RWPE1 (cell line): ENCODE data around the gene NFATC1.

Source experiments
- CTCF ChIA-PET: fragments of 350-600 bp; sonication (Branson Sonifier 250); formaldehyde crosslinking; extraction: SDS; loops from one replicate; lab custom pipeline; 2021; lab: Yijun Ruan, JAX
- POLR2A ChIA-PET: fragments of 400-600 bp; formaldehyde crosslinking; extraction: SDS; loops from one replicate; lab custom pipeline; 2020; ENCODE audit warnings: antibody characterized with exemption; ENCODE audit not compliant: low non-redundant PET; lab: Yijun Ruan, JAX
- DNase-seq: peaks from one replicate; pipeline ENCODE4 v3.0.0; 2012; ENCODE audit warnings: low spot score
- H3K27ac ChIP-seq: fragments of 450-650 bp; 2 replicates; pipeline ENCODE4 v1.5.1; 2017
- TF ChIP-seq, protein P1 (sequence below): fragments of 450-650 bp; conservative IDR thresholded peaks from 2 replicates; pipeline ENCODE4 v1.5.1; 2017; ENCODE audit warnings: low read depth, mild to moderate bottlenecking

Gene NFATC1

DNA sequence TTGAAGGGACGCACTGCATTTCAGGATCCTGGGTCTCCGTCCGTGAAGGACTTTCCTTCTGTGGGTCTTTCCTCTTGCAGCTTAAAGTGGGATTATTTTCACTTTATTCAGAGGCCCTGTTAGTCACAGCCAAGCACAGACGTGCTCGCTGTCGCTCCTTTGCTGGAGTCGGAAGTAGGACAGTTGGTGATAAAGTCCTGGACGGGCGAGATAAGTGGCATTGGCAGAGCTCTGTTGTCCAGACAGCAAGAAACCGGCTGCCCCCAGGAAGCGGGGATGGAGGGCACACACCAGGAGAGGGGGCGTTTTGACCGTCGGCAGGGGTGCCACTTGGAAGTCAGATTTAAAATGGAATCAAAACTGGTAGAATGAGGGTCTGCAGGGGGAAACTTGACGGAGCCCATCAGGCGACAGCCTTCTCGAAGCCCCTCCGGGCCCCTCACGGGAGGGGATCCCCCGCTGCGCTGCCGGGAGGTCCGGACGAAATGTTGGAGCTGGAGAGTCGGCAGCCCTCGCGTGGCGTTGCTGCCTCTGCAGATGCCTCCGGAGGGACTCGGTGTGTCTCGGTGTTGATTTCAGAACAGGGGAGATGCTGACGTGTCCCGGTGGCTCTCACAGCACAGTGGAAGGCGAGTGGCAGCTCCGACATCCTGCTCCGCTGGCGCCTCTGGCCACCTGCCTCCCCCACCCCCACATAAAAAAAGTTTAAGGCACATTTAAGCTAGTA is 124.2 kb downstream of the NFATC1 start:
- TF ChIP-seq, protein P1, sequence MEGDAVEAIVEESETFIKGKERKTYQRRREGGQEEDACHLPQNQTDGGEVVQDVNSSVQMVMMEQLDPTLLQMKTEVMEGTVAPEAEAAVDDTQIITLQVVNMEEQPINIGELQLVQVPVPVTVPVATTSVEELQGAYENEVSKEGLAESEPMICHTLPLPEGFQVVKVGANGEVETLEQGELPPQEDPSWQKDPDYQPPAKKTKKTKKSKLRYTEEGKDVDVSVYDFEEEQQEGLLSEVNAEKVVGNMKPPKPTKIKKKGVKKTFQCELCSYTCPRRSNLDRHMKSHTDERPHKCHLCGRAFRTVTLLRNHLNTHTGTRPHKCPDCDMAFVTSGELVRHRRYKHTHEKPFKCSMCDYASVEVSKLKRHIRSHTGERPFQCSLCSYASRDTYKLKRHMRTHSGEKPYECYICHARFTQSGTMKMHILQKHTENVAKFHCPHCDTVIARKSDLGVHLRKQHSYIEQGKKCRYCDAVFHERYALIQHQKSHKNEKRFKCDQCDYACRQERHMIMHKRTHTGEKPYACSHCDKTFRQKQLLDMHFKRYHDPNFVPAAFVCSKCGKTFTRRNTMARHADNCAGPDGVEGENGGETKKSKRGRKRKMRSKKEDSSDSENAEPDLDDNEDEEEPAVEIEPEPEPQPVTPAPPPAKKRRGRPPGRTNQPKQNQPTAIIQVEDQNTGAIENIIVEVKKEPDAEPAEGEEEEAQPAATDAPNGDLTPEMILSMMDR, result no peak
- POLR2A ChIA-PET, result no interaction called here

DNA sequence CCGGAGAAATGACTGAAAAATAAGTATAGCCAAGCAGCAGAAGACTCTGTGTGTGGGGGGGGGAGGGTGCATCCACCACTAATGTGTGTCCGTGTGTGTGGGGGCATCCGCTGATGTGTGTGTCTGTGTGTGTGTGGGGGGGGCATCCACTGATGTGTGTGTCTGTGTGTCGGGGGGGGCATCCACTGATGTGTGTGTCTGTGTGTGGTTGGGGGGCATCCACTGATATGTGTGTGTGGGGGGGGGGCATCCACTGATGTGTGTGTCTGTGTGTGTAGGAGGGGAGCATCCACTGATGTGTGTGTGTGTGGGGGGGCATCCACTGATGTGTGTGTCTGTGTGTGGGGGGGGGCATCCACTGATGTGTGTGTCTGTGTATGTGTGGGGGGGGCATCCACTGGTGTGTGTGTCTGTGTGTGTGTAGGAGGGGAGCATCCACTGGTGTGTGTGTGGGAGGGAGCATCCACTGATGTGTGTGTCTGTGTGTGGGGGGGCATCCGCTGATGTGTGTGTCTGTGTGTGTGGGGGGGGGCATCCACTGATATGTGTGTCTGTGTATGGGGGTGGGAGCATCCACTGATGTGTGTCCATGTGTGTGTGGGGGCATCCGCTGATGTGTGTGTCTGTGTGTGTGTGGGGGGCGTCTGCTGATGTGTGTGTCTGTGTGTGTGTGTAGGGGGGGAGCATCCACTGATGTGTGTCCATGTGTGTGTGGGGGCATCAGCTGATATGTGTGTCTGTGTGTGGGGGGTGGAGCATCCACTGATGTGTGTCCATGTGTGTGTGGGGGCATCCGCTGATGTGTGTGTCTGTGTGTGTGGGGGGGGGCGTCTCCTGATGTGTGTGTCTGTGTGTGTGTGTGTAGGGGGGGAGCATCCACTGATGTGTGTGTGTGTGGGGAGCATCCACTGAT is 125.0 kb downstream of the NFATC1 start:
- CTCF ChIA-PET, result no interaction called here
- DNase-seq, result no peak
- POLR2A ChIA-PET, result no interaction called here
- H3K27ac ChIP-seq, result no peak overlapping the region
- TF ChIP-seq, protein P1, result no peak

More for the DNA sequence above, 124.2 kb downstream of the NFATC1 start:
- no peak for DNase-seq
- no peak overlapping the region for H3K27ac ChIP-seq
- CTCF ChIA-PET, result no interaction called here

DNA sequence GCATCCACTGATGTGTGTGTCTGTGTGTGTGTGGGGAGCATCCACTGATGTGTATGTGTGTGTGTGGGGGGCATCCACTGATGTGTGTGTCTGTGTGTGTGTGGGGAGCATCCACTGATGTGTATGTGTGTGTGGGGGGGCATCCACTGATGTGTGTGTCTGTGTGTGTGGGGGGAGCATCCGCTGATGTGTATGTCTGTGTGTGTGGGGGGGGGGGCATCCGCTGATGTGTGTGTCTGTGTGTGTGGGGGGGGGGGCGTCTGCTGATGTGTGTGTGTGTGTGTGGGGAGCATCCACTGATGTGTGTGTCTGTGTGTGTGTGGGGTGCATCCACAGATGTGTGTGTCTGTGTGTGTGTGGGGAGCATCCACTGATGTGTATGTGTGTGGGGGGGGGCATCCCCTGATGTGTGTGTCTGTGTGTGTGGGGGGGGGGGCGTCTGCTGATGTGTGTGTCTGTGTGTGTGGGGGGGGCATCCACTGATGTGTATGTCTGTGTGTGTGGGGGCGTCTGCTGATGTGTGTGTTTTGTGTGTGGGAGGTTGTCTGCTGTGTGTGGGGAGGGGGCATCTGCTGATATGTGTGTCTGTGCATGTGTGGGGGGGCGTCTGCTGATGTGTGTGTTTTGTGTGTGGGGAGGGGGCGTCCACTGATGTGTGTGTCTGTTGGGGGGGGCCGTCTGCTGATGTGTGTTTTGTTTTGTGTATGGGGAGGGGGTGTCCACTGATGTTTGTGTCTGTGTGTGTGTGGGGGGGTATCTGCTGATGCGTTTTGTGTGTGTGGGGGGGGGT is 125.9 kb downstream of the NFATC1 start:
- no peak overlapping the region for H3K27ac ChIP-seq
- TF ChIP-seq, protein P1, result no peak
- DNase-seq, result no peak
- POLR2A ChIA-PET, result no interaction called here
- CTCF ChIA-PET, result no interaction called here

DNA sequence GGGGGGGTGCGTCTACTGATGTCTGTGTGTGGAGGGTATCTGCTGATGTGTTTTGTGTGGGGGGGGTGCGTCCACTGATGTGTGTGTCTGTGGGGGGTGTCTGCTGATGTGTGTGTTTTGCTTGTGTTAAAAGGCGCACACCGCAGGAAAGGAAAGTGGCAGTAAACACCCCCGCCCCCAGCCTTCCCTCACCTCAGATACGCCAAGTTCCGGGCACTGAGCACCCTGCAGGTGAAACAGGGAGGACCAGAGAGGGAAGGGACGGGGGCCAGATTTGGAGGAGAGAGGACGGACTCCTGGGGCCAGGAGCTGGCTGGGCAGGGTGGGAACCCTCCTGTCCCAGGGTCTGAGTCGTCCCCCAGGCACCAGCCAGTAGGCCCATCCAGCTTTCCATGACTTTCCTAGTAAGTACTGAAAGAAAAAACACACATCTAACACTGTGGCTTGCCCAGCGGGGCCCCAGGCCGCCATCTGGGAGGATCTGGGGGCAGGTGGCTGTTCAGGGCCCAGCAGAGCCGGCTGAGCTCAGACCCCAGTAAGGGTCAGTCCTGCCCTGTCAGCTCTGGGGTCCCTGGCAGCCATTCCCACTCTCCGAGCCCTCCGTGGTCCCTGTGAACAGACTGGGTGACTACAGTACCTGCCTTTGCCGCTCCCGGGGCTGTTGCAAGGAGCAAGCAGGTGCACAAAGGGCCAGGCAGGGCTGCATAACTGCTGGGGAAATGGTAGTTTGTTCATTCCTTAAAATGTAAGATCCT is 126.9 kb downstream of the NFATC1 start:
- POLR2A ChIA-PET, result no interaction called here
- CTCF ChIA-PET, result no interaction called here
- DNase-seq, result no peak
- TF ChIP-seq, protein P1, result no peak
- peak overlapping the region; percentile 18 for H3K27ac ChIP-seq

DNA sequence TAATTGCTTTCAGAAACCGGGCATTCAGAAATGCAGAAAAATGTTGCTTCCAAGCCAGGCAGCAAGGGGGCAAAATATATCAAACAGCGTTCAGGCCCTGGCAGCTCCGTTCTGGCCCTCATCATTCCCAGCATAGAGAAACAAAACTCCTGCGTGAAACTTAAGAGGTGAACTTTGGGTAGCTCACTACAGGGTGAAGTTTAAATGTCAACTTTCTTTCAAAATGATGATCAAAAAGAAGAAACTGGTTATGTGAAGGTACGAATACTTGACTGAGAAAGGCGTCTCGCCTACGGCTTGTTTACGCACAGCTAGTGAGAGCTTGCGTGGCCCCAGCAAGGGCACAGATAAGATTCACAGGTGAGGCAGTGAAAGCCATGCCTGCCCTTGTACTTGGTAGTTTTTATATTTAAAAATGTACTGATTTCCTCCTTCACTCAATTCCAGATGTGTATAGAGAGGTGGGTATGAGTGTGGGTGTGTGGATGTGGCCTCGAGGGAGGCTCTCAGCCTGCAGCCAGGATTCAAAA is 127.5 kb downstream of the NFATC1 start:
- TF ChIP-seq, protein P1, result no peak
- CTCF ChIA-PET, result interaction anchor here (0.6 to 0.8 kb wide), 2 partner anchors 45 to 59 kb away, joined by 3 to 4 read pairs; no protein-coding TSS in a partner anchor
- no peak for DNase-seq
- H3K27ac ChIP-seq, result peak overlapping the region; percentile 18; the same call in 1 of the 2 replicates
- POLR2A ChIA-PET, result no interaction called here
